ENCODE data around the gene GALNT7. TPM values are rescaled to one million over a fixed set of nuclear protein-coding genes. Genes with fewer than 3 reads are reported as not detected.
A peak's percentile ranks its signal among the peaks of the same experiment; 100 is the strongest.

GALNT7 gene
- total RNA-seq, 1 donor from 2014 or later, result 36.2 TPM

DNA sequence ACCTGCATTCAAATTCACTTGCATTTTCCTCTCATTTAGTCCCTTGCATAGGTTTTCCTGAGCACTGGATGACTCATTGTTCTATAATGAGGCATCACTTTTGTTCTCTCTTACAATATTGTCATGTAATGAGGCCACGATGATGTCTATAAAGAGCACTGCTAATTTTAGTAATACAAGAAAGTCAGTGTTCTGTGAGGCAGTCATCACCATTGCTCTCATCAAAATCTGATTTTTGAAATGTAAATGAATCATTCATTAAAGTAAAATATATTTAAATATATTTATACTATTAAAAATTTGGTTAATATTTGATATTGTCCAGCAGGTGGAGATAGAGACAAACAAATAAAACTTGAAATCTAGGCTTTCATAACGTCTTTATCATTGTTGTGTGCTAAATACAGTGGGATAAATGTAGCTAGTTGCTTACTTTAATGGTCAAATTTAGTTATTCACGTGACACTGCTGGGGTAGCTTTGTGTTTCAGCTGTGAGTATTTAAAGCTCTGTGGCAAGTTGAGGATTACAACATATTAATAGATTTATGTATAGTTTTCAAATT lies 150.1 kb downstream of the GALNT7 start:
- TF ChIP-seq, protein P1, sequence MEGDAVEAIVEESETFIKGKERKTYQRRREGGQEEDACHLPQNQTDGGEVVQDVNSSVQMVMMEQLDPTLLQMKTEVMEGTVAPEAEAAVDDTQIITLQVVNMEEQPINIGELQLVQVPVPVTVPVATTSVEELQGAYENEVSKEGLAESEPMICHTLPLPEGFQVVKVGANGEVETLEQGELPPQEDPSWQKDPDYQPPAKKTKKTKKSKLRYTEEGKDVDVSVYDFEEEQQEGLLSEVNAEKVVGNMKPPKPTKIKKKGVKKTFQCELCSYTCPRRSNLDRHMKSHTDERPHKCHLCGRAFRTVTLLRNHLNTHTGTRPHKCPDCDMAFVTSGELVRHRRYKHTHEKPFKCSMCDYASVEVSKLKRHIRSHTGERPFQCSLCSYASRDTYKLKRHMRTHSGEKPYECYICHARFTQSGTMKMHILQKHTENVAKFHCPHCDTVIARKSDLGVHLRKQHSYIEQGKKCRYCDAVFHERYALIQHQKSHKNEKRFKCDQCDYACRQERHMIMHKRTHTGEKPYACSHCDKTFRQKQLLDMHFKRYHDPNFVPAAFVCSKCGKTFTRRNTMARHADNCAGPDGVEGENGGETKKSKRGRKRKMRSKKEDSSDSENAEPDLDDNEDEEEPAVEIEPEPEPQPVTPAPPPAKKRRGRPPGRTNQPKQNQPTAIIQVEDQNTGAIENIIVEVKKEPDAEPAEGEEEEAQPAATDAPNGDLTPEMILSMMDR (conservative IDR thresholded peaks at IDR 0.05), result peak; percentile 63
- no peaks in the 10 kb centered on the region for H3K4me1 Mint-ChIP-seq
- no peaks in the 10 kb centered on the region for H3K9me3 Mint-ChIP-seq
- H3K4me3 Mint-ChIP-seq, result no peak overlapping the region
- no peaks in the 10 kb centered on the region for H3K27me3 Mint-ChIP-seq (ENCODE audit: low read depth)
- H3K36me3 Mint-ChIP-seq (ENCODE audit: low read depth), result no peaks in the 10 kb centered on the region
- H3K27ac Mint-ChIP-seq (ENCODE audit: unreplicated experiment), result no peak overlapping the region
- DNase-seq (ENCODE audit: low read depth, low spot score), result no peak

DNA sequence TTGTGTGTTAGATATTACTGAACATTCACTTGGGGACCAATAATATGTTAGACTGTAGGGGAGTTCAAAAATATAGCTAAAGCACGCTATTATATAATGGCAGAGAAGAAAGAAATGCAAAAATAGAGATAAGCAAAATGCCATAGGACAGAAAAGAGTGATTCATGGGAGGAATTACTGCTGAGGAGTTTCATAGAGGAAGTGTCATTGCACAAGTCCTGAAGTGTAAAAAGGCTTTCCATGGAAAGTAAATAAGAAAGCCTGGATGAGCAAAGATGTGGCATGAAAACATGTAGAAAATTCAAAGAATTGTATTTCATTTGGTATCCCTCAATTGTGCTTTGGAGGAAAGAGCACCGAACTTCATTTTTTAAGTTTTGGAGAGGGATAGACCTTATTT lies 151.1 kb downstream of the GALNT7 start:
- Mint-ChIP-seq H3K4me3 (no peak overlapping the region), H3K36me3 (ENCODE audit: low read depth) (no peaks in the 10 kb centered on the region), H3K9me3 (no peaks in the 10 kb centered on the region), H3K4me1 (no peaks in the 10 kb centered on the region), H3K27ac (ENCODE audit: unreplicated experiment) (no peak overlapping the region), H3K27me3 (ENCODE audit: low read depth) (no peaks in the 10 kb centered on the region)
- TF ChIP-seq, protein P1 (conservative IDR thresholded peaks at IDR 0.05), result no peak
- DNase-seq (ENCODE audit: low read depth, low spot score), result no peak

DNA sequence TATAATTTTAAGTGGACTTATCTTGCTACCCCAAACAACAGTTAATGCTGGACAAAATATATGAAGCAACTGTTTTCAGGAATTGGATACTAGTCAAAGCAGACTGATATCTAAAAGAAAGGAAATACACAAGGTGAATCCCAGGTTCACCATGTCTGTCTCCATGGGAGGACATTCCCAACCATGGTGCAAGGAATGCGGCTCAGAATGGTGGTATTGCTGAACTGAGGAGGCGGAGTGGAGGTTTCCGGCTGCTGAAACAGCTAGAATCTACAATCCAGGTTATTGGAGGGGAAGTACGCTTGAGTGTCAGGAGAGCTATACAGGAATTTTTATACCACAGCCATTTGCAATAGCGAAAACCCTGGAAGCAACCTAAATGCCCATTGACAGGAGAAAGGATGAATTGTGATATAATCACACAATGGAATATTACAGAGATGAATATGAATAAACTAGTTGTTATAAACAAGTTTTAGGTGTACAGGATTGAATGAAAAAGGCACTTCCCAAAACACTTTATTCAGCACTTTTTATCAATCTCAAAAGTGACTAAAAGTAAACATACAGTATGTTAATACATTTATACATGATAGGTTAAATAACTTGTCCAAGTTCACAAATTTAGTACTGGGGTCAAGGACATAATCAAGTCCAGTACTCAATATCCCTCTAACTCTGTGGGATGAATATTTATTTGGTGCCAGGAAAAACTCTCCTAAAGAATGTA lies 156.6 kb downstream of the GALNT7 start:
- TF ChIP-seq, protein P1 (conservative IDR thresholded peaks at IDR 0.05), result no peak
- Mint-ChIP-seq H3K4me3 (peak overlapping the region; percentile 27), H3K27me3 (ENCODE audit: low read depth) (no peaks in the 10 kb centered on the region), H3K27ac (ENCODE audit: unreplicated experiment) (no peak overlapping the region), H3K4me1 (peaks cover 5% of the 10 kb centered on the region), H3K9me3 (no peaks in the 10 kb centered on the region), H3K36me3 (ENCODE audit: low read depth) (peaks cover 13% of the 10 kb centered on the region)
- DNase-seq (ENCODE audit: low read depth, low spot score), result no peak

DNA sequence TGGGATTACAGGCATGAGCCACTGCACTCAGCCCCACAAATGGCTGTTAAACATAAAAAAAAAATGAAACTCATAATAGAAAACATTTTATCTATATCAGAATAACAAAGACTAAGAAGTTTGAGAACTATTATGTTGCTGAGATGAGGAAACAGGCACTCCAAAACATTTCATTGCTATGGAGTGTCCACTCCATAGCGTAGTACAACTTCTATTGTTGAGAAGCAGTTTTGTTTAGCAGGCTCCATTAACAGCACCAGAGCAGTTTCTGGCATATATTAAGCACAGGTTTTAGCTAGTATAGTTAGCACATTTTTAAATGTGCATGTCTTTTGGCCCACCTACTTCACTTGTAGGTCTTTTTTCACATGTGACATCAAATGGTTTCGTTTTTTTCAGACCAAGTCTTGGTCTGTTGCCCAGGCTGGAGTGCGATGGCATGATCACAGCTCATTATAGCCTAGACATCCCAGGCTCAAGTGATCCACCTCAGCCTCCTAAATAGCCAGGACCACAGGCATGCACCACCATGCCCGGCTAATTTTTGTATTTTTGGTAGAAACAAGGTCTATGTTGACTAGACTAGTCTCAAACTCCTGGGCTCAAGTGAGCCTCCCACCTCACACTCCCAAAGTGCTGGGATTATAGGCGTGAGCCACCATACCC lies 159.8 kb downstream of the GALNT7 start:
- TF ChIP-seq, protein P1 (conservative IDR thresholded peaks at IDR 0.05), result no peak
- no peaks in the 10 kb centered on the region for H3K9me3 Mint-ChIP-seq
- H3K27ac Mint-ChIP-seq (ENCODE audit: unreplicated experiment), result no peak overlapping the region
- H3K36me3 Mint-ChIP-seq (ENCODE audit: low read depth), result peaks cover 32% of the 10 kb centered on the region
- H3K4me1 Mint-ChIP-seq, result peaks cover 27% of the 10 kb centered on the region
- H3K4me3 Mint-ChIP-seq, result no peak overlapping the region
- no peaks in the 10 kb centered on the region for H3K27me3 Mint-ChIP-seq (ENCODE audit: low read depth)
- no peak for DNase-seq (ENCODE audit: low read depth, low spot score)

DNA sequence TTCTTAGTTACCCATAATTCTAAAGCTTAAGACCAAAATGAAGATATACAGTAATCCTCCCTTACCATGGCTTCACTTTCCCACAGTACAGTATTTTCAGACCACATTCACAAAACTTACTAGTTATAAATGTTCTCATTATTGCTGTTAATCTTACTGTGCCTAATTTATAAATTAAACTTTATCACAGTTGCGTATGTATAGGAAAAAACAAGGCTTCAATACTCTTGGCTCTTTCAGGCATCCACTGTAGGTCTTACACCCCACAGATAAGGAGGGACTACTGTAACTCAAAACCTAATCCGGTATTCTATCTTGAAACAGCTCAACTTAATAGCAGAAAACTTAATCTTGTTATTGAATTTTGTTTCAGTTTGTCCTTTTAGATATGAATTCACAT lies 162.0 kb downstream of the GALNT7 start:
- TF ChIP-seq, protein P1 (conservative IDR thresholded peaks at IDR 0.05), result no peak
- no peak for DNase-seq (ENCODE audit: low read depth, low spot score)
- Mint-ChIP-seq H3K27ac (ENCODE audit: unreplicated experiment) (no peak overlapping the region), H3K27me3 (ENCODE audit: low read depth) (peaks cover 5% of the 10 kb centered on the region), H3K36me3 (ENCODE audit: low read depth) (peaks cover 37% of the 10 kb centered on the region), H3K9me3 (no peaks in the 10 kb centered on the region), H3K4me3 (peak overlapping the region; percentile 62), H3K4me1 (peaks cover 37% of the 10 kb centered on the region)
